Amniotic stem cell (primary cell): ENCODE measurements around the gene TFCP2.

Experiments
- DNase-seq: peaks from one replicate; lab custom pipeline; 2025; lab: John Stamatoyannopoulos, UW

Gene TFCP2

DNA sequence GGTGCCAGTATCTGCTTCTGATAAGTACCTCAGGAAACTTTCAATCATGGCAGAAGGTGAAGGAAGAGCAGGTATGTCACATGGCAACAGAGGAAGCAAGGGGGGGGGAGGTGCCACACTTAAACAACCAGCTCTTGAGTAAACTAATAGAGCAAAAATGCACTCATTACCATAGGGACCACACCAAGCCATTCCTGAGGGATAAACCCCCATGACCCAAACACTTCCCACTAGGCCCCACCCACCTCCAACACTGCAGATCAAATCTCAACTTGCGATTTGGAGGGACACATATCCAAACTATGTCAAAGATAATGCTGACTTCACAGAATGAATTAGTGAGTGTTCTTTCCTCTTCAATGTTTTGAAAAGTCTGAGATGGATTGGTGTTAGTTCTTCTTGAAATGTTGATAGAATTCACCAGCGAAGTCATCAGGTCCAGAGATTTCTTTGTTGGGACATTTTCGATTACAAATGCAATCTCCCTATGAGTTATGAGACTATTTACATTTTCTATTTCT lies 16.6 kb downstream of the TFCP2 start:
- DNase-seq = no peak

DNA sequence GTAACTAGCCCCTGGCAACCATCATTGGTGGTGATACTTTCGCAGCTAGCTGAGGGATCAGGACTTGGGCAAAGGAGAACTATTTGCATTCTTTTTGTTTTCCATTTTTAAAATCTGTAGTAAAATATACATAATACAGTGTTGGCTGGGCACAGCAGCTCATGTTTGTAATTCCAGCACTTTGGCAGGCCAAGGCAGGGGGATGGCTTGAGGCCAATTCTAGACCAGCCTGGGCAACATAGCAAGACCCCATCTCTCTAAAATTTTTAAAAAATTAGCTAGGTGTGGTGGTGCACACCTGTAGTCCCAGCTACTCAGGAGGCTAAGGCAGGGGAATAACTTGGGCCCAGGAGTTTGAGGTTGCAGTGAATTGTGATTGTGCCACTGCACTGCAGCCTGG lies 20.0 kb downstream of the TFCP2 start:
- DNase-seq = no peak

DNA sequence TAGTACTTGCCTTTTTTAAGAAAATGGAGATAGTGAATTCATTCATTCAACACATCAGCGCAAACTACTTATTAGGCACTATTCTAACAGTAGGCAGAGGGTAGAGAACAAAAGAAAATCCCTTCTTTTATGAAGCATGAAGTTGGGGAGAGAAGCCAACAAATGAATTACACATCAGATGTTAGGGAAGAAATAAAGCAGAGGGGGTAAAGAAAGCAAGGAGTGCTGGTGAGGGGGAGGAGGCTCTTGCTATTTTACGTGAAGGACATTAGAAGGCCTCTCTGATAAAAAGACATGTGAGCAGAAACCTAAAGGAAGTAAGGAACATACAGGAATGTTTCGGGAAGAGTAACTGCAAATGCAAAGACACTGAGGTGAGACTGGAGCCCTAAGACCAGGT lies 22.2 kb downstream of the TFCP2 start:
- no peak for DNase-seq

DNA sequence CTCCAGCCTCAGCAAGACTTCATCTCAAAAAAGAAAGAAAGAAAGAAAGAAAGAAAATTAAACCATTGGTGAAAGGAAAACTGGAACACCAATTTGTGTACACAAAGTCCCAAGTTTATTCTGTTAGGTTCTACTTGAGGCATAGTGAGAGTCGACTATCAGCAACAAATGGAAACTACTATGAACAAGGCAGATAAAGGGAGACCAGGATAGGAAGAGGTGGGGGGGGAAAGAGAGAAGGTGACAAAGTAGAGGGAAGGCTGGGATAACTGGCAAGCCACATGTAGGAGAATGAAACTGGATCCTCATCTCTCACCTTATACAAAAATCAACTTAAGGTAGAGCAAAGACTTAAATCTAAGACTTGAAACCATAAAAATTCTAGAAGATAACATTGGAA lies 25.6 kb downstream of the TFCP2 start:
- no peak for DNase-seq

DNA sequence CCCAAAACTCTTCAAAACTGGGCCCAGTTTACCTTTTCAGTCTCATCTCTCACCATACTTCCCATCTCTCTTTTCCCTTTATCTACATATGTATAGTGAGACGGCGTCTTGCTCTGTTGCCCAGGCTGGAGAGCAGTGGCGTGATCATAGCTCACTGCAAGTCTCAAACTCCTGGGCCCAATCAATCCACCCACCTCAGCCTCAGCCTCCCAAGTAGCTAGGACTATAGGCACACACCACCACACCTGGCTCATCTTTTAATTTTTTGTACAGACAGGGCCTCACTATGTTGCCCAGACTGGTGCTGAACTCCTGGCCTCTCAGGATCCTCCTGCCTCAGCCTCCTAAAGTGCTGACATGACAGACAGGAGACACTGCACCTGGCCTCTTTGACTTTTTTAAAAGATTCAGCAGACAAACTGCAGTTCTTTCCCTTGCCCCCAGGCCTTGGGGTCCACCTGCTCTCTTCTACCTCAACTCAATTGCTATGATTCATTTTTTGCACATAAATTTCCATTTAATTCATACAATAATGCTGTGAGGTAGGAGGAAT lies 33.6 kb downstream of the TFCP2 start:
- DNase-seq = no peak

DNA sequence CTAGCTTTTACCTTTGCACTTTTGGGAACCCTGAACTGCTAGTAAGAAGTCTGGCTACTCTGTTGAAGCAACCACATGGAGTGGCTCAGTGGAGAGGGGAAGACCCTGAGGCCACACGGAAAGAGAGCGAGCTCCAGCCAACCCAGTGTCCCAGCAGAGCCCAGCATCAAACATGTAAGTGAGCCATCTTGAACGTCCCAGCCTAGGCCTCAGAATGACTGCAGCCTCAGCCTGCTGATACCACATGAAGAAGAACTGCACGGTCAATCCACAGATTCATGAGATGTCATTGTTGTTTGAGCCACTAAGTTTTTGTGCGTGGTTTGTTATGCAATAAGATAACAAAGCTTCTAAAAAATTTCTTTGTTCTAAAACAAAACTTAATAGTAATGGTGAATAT lies 40.2 kb downstream of the TFCP2 start:
- no peak for DNase-seq

DNA sequence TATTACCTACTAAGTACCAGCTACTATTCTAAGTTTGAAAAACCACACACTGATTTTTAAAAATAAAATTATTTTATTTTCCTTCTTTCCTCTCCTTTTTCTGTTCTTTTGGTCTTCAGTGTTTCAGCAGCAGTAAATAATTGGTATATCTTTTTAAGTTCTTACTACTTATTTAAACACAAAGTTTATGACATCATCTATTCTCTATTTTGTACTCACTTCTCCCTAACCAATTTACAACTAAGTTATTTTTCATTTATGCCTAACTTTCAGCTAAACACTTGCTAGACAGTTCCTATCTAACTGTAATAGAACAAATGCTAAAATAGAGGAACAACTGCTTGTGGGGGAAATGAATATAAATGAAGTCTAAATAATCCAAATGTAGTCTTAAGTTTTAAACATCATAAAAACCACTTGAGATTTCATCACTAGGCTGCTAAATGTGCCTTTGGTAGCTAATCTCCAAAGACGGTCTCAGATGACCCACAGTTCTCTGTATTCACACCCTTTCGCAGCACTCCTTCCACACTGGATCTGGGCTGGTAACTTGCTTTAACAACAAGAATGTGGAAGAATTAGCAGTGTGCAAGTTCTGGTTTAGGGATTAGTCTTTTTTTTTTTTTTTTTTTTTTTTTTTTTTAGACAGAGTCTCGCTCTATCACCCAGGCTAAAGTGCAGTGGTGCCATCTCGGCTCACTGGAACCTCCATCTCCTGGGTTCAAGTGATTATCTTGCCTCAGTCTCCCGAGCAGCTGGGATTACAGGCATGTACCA lies 41.0 kb downstream of the TFCP2 start:
- no peak for DNase-seq

DNA sequence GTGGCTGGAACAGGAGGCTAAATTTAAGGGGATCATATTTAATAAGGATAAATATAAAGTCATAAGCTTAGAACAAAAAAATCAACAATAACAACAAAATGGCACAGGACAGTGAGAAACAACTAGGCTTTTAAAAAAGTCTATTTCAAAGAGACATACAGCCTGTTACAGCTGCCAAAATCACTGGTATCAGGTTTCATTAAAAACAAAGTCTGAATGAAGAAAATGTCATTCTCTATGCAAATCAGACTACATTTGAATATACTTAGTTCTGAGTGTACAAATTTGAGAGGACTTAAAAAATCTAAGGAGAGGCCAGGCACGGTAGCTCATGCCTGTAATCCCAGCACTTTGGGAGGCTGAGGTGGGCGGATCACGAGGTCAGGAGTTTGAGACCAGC lies 44.0 kb downstream of the TFCP2 start:
- peak; percentile 10 for DNase-seq

DNA sequence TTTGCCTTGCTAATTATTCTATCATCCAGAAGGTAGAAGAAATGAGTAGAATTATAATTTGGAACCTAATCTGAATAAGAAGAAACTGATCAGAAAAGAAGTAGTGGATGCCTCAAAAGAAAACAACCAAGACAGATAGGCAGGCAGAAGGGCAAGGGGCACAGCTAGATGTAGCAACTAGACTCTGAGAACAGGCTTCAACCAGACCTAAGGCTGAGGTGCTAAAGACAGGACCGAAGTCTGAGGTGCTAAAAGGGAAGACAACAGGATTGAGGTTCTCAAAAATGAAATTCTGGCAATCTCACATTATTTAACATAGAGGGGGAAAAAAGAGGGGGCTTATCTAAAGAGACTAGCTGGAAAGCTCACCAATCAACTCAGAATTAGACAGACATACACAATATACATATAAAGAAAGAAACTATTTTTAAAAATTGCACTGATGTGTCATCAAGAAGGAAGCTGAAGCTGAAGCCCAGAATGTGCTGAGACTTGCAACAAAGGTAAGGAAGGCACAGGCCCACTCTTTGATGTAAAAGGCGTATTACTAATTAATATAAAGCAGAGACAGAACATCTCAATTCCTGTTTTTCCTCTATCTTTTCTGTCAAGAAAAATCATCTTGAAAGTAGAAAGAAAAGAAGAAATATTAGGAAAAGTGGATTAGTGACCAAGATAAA lies 45.7 kb downstream of the TFCP2 start:
- no peak for DNase-seq

DNA sequence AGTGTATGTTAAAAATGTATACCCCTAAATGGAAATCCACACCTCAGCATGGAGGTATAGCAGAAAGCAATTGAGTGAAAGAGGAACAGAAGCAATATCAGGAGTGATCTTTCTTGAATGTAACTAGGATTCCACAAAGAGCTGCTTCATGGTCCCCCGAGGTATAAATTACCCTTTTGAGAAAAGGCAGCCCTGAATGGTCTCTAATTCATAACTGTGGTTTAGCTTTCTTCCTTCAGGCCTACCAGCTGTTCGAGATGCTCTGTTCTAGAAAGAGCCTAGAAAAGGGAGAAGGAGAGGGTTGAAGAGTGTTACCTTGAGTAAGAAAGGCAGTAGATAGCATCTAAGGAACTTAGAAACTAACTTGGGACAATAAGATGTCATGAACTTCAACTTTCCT lies 46.6 kb downstream of the TFCP2 start:
- no peak for DNase-seq

DNA sequence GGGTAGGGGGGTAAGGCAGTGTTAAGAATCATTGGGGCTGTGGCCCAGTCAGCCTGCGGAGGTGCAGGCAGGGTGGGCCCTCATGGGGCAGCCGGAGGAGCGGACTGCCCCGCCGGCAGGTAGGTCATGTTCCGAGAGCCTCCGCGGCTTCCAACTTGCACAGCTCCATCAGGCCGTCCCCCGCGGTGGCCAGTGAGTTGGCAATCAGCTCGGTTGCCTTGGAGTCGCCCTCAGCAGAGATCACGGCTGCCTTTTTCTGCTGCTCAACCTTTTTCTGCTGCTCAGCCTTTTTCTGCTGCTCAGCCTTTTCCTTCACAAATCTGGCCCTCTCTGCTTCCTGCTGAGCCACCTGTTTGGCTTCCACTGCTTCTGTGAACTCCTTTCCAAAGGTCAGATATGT lies 48.4 kb downstream of the TFCP2 start:
- no peak for DNase-seq

DNA sequence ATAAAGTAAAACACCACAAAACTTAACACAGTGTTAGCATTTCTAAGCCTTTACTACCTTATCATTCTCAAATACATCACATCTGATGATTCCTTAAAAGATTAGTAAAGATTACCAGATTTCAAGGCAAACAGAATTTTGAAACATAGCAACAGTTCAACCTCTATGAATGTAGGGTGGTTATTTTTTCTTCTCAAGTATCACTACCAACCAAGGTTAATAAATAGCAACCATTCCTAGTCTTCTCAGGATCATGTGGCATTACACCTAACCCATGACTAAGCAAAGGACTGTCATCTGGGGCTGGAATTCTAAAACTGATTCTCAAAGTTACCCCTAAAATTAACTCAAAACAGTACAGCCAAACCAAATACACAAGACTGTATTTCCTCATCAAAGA lies 50.1 kb downstream of the TFCP2 start:
- no peak for DNase-seq

DNA sequence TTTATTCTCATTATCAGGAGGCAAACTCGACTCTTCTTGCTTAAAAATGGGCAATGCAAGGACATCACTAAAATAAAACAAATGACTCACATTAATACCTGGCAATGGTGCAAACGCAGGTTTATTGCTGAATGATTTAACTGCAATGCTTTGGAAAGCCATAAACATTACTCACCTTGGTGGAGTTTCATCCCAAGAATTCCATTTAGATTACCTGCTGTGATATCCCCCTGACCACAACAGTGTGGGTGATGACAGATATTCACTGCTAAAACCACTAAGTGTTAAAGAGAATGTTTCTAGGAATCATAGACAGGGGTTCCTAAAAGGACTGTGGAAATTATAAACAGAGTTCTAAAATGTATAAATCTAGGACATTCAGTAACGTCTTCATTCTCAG lies 54.2 kb downstream of the TFCP2 start:
- DNase-seq = no peak

DNA sequence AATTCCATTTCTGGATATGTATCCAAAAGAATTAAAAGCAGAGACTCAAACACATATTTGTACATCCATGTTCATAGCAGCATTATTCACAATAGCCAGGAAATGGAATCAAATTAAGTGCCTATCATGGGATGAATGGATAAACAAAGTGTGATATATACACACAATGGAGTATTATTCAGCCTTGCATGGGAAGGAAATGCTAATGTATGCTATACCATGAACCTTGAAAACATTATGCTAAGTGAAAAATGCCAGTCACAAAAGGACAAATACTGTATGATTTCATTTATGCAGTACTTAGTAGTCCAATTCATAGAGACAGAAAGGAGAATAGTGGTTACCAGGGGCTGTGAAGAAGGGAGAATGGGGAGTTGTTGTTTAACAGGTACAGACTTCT lies 57.4 kb downstream of the TFCP2 start:
- no peak for DNase-seq

DNA sequence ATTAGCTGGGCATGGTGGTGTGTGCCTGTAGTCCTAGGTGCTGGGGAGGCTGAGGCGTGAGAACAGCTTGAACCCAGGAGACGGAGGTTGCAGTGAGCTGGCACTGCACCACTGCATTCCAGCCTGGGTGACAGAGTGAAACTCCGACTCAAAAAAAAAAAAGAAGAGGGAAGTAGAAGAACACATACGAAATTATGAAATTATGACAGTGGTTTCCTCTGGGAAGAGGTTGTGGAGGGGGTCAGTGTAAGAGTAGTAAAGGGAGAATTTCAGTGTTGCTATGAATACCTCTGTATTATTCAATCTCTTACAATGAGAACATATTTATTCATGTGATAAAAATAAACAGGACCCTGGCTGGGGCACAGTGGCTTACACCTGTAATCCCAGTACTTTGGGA lies 64.8 kb downstream of the TFCP2 start:
- DNase-seq = no peak

DNA sequence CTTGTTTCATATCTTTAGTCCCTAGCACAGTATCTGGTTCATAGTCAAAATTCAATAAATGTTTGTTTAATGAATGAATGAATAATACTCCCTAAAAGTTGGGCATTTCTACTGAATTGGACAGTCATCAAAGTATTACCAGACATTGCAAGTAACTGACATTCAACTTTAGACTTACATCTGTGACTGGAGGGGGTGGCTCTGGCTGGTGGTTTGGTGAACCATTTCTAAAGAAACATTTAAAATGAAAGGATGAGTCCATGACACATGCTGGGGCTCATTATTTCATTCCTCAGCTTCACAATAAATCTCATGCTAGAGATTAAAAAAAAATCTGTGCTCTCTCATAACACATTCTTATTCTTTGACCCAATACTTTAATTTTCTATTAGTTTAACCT lies 69.0 kb downstream of the TFCP2 start:
- DNase-seq = no peak

DNA sequence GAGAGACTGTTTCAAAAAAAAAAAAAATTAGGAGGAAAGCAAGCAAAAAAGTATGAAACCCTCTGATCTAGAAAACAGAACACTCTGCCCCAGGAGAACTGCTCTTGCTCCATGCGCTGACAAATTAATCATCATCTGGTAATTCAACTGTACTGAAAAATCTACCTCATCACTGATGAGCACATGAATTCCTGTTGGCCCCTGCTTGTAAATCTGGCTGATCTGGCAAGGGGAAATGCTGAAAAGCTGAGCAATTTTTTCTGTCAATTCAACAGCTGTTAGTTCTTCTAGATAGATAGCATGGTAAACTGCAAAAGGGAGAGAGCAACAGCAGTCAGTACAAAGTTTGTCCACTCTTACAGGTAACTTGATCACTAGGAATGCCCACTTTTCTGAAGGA lies 74.3 kb downstream of the TFCP2 start:
- DNase-seq = no peak

DNA sequence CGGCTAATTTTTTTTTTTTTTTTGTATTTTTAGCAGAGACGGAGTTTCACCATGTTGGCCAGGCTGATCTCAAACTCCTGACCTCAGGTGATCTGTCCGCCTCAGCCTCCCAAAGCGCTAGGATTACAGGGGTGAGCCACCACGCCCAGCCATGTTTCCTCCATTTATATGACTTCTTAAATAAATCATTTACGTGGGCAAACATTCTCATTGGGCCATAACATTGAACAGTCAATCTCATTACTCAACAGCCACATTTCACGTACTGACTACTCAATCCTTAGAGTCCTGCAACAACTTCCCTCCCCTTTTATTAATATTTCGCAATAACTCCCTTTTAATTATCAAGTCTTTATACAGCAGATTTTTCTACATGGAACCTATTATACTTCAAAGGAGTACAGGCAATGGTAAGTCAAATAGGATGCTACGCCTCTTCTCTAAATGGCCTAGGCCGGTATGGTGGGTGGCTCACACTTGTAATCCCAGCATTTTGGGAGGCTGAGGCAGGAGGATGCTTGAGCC lies 82.2 kb downstream of the TFCP2 start:
- no peak for DNase-seq

DNA sequence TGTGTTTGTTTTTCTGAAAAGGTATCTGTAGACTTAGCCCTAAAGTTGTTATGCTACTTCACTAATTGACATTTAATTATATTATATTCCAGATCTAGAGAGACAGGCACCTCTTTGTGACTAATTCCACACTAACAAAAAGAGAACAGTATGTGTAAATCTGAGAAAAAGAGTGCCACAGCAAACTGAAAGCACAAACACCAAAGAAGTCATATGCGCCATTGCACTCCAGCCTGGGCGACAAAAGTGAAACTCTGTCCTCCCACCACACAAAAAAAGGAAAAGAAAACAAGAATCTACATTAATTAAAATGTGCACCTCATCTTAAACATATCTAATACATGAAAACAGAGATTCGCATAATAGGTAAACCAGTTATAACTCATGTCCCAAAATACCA lies 85.1 kb downstream of the TFCP2 start:
- DNase-seq = no peak

DNA sequence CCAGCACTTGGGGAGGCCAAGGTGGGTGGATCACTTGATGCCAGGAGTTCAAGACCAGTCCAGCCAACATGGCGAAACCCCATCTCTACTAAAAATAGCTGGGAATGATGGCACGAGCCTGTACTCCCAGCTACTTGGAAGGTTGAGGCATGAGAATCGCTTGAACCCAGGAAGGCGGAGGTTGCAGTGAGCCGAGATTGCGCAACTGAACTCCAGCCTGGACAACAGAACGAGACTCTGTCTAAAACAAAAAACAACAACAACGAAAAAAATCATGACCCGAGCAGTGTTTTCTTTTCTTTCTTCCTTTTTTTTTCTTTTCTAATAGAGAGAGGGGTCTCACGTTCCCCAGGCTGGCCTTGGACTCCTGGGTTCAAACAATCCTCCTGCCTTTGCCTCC lies 86.0 kb downstream of the TFCP2 start:
- DNase-seq = no peak

DNA sequence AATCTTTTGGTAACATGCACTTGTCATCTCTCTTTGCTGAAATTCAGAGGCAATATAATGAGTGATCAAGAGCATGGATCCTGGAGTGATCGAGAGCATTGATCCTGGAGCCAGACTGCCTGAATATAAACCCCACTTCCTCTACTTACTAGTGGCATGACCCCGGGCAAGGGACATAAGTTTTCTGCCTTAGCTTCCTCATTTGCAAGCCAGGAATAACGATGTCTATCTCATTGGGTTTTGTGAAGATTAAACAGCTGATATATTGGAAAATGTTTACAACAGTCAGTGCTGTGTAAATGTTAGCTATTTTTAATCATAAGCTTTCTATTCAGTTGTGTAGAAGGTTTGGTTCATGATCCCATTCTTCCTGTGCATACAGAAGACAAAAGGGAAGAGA lies 87.2 kb downstream of the TFCP2 start:
- no peak for DNase-seq

DNA sequence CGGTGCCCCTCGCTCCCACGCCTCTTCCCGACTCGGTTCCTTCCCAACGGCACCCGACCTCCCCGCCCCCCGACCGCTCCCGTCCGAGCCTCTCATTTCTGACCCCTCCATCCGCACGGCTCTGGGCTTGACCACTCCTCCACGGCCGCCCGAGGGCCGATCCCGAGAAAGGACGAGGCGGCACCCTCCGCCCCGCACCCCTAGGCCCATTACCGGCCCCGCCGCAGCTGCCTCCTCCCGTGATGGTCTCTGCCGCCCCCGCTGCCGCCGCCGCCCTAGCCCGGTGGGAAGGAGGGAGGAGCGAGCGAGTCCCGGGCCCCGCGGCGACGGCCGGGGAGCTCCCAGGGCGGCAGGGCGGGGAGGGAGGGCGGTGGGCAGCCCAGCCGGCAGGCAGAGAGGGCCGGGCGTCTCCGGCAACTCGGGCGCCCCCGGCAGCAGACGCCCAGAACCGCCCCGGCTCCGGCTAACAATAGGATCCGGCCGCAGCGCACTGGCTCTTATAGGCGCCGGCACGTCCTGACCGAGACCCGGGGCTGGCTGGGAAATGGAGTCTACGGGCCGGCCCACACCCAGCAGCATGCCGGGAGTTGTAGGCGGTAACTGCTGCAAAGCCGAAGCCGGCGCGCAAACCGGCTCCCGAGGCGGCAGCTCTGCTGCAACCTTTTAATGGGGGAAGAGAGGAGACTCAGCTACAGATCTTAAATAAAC lies 89.7 kb downstream of the TFCP2 start, which contains the start of gene CSRNP2:
TSS of gene CSRNP2 (minus strand) at position 471 of the 708 bp plus-strand sequence. CDS start 7,035 bp downstream, outside the sequence.
- DNase-seq = peak; percentile 94
